ENCODE results near the gene CA6.
"Not testable (repeated sequence)": the region's sequence is repeated elsewhere in the genome, so short reads cannot be mapped to it uniquely, and the experiment has no call there.

CA6 gene

GRCh38 chr1:8966606-8967005, 20.9 kb downstream of the CA6 start:
- WGBS, 2 experiments, result 95 to 96% methylated on average over 4 of the region's 4 CpGs
- Histone ChIP-seq H3K4me3 (ENCODE audit: insufficient read depth, low read depth, low read length) (no peak overlapping the region), H3K36me3 (ENCODE audit: control insufficient read depth, insufficient read depth, low read length) (no peaks in the 10 kb centered on the region), H3K27me3 (ENCODE audit: control insufficient read depth, insufficient read depth, low read length, poor library complexity, severe bottlenecking) (no peaks in the 10 kb centered on the region), H3K27ac (ENCODE audit: insufficient read depth, low read depth, low read length, poor library complexity, severe bottlenecking) (no peak overlapping the region), H3K9me3 (ENCODE audit: control insufficient read depth, low read length) (no peaks in the 10 kb centered on the region), H3K4me1 (ENCODE audit: control insufficient read depth, insufficient read depth, low read length) (no peaks in the 10 kb centered on the region)

- not testable (repeated sequence) for H3K9me3 ChIP-seq (ENCODE audit: control insufficient read depth, low read length); H3K4me1 ChIP-seq (ENCODE audit: control insufficient read depth, insufficient read depth, low read length); H3K27me3 ChIP-seq (ENCODE audit: control insufficient read depth, insufficient read depth, low read length, poor library complexity, severe bottlenecking); H3K36me3 ChIP-seq (ENCODE audit: control insufficient read depth, insufficient read depth, low read length); H3K4me3 ChIP-seq (ENCODE audit: insufficient read depth, low read depth, low read length); H3K27ac ChIP-seq (ENCODE audit: insufficient read depth, low read depth, low read length, poor library complexity, severe bottlenecking)
- 92 to 94% methylated on average over 9 of the region's 9 CpGs for WGBS, 2 experiments
Observed at GRCh38 chr1:8968902-8969301, 23.2 kb downstream of the CA6 start.

GRCh38 chr1:8969937-8970336, 24.3 kb downstream of the CA6 start:
- WGBS, 2 experiments, result 90 to 98% methylated on average over 7 of the region's 7 CpGs
- Histone ChIP-seq H3K4me3 (ENCODE audit: insufficient read depth, low read depth, low read length) (no peak overlapping the region), H3K9me3 (ENCODE audit: control insufficient read depth, low read length) (no peaks in the 10 kb centered on the region), H3K27me3 (ENCODE audit: control insufficient read depth, insufficient read depth, low read length, poor library complexity, severe bottlenecking) (no peaks in the 10 kb centered on the region), H3K27ac (ENCODE audit: insufficient read depth, low read depth, low read length, poor library complexity, severe bottlenecking) (no peak overlapping the region), H3K36me3 (ENCODE audit: control insufficient read depth, insufficient read depth, low read length) (no peaks in the 10 kb centered on the region), H3K4me1 (ENCODE audit: control insufficient read depth, insufficient read depth, low read length) (no peaks in the 10 kb centered on the region)

- Histone ChIP-seq H3K27me3 (ENCODE audit: control insufficient read depth, insufficient read depth, low read length, poor library complexity, severe bottlenecking) (no peaks in the 10 kb centered on the region), H3K9me3 (ENCODE audit: control insufficient read depth, low read length) (no peaks in the 10 kb centered on the region), H3K4me1 (ENCODE audit: control insufficient read depth, insufficient read depth, low read length) (no peaks in the 10 kb centered on the region), H3K27ac (ENCODE audit: insufficient read depth, low read depth, low read length, poor library complexity, severe bottlenecking) (no peak overlapping the region), H3K36me3 (ENCODE audit: control insufficient read depth, insufficient read depth, low read length) (no peaks in the 10 kb centered on the region), H3K4me3 (ENCODE audit: insufficient read depth, low read depth, low read length) (no peak overlapping the region)
- WGBS, 2 experiments, result 92 to 95% methylated on average over 9 of the region's 9 CpGs
Observed at GRCh38 chr1:8970870-8971337, 25.2 kb downstream of the CA6 start.

- Histone ChIP-seq H3K4me1 (ENCODE audit: control insufficient read depth, insufficient read depth, low read length) (no peaks in the 10 kb centered on the region), H3K36me3 (ENCODE audit: control insufficient read depth, insufficient read depth, low read length) (no peaks in the 10 kb centered on the region), H3K27ac (ENCODE audit: insufficient read depth, low read depth, low read length, poor library complexity, severe bottlenecking) (no peak overlapping the region), H3K27me3 (ENCODE audit: control insufficient read depth, insufficient read depth, low read length, poor library complexity, severe bottlenecking) (no peaks in the 10 kb centered on the region), H3K4me3 (ENCODE audit: insufficient read depth, low read depth, low read length) (no peak overlapping the region), H3K9me3 (ENCODE audit: control insufficient read depth, low read length) (no peaks in the 10 kb centered on the region)
- WGBS, 2 experiments, result 95 to 96% methylated on average over 6 to 7 of the region's 7 CpGs
Observed at GRCh38 chr1:8974551-8974950, 28.9 kb downstream of the CA6 start.

GRCh38 chr1:8976338-8976737, 30.7 kb downstream of the CA6 start:
- H3K4me1 ChIP-seq (ENCODE audit: control insufficient read depth, insufficient read depth, low read length), result no peaks in the 10 kb centered on the region
- no peaks in the 10 kb centered on the region for H3K36me3 ChIP-seq (ENCODE audit: control insufficient read depth, insufficient read depth, low read length)
- no peaks in the 10 kb centered on the region for H3K9me3 ChIP-seq (ENCODE audit: control insufficient read depth, low read length)
- 80 to 81% methylated on average over 5 of the region's 5 CpGs for WGBS, 2 experiments
- H3K27me3 ChIP-seq (ENCODE audit: control insufficient read depth, insufficient read depth, low read length, poor library complexity, severe bottlenecking), result no peaks in the 10 kb centered on the region
- H3K27ac ChIP-seq (ENCODE audit: insufficient read depth, low read depth, low read length, poor library complexity, severe bottlenecking), result no peak overlapping the region
- H3K4me3 ChIP-seq (ENCODE audit: insufficient read depth, low read depth, low read length), result no peak overlapping the region

- H3K9me3 ChIP-seq (ENCODE audit: control insufficient read depth, low read length), result no peaks in the 10 kb centered on the region
- H3K4me1 ChIP-seq (ENCODE audit: control insufficient read depth, insufficient read depth, low read length), result no peaks in the 10 kb centered on the region
- H3K27ac ChIP-seq (ENCODE audit: insufficient read depth, low read depth, low read length, poor library complexity, severe bottlenecking), result no peak overlapping the region
- H3K36me3 ChIP-seq (ENCODE audit: control insufficient read depth, insufficient read depth, low read length), result no peaks in the 10 kb centered on the region
- no peak overlapping the region for H3K4me3 ChIP-seq (ENCODE audit: insufficient read depth, low read depth, low read length)
- 90 to 94% methylated on average over 20 of the region's 20 CpGs for WGBS, 2 experiments
- H3K27me3 ChIP-seq (ENCODE audit: control insufficient read depth, insufficient read depth, low read length, poor library complexity, severe bottlenecking), result no peaks in the 10 kb centered on the region
Observed at GRCh38 chr1:8976896-8977450, 31.3 kb downstream of the CA6 start.

- H3K27me3 ChIP-seq (ENCODE audit: control insufficient read depth, insufficient read depth, low read length, poor library complexity, severe bottlenecking), result no peaks in the 10 kb centered on the region
- H3K27ac ChIP-seq (ENCODE audit: insufficient read depth, low read depth, low read length, poor library complexity, severe bottlenecking), result no peak overlapping the region
Observed at GRCh38 chr1:8980656-8981055, 35.0 kb downstream of the CA6 start.

GRCh38 chr1:8981169-8981568, 35.5 kb downstream of the CA6 start:
- Histone ChIP-seq H3K36me3 (ENCODE audit: control insufficient read depth, insufficient read depth, low read length) (no peaks in the 10 kb centered on the region), H3K27me3 (ENCODE audit: control insufficient read depth, insufficient read depth, low read length, poor library complexity, severe bottlenecking) (no peaks in the 10 kb centered on the region), H3K4me1 (ENCODE audit: control insufficient read depth, insufficient read depth, low read length) (no peaks in the 10 kb centered on the region), H3K4me3 (ENCODE audit: insufficient read depth, low read depth, low read length) (no peak overlapping the region), H3K27ac (ENCODE audit: insufficient read depth, low read depth, low read length, poor library complexity, severe bottlenecking) (no peak overlapping the region), H3K9me3 (ENCODE audit: control insufficient read depth, low read length) (no peaks in the 10 kb centered on the region)
- 81 to 83% methylated on average over 2 of the region's 2 CpGs for WGBS, 2 experiments

More at GRCh38 chr1:8980656-8981055, 35.0 kb downstream of the CA6 start:
- no peaks in the 10 kb centered on the region for H3K36me3 ChIP-seq (ENCODE audit: control insufficient read depth, insufficient read depth, low read length)
- H3K4me3 ChIP-seq (ENCODE audit: insufficient read depth, low read depth, low read length), result no peak overlapping the region
- no peaks in the 10 kb centered on the region for H3K9me3 ChIP-seq (ENCODE audit: control insufficient read depth, low read length)
- 92 to 93% methylated on average over 3 of the region's 3 CpGs for WGBS, 2 experiments
- no peaks in the 10 kb centered on the region for H3K4me1 ChIP-seq (ENCODE audit: control insufficient read depth, insufficient read depth, low read length)

GRCh38 chr1:8984203-8984602, 38.5 kb downstream of the CA6 start:
- 89 to 93% methylated on average over 1 of the region's 2 CpGs for WGBS, 2 experiments
- no peaks in the 10 kb centered on the region for H3K4me1 ChIP-seq (ENCODE audit: control insufficient read depth, insufficient read depth, low read length)

GRCh38 chr1:8984990-8985389, 39.3 kb downstream of the CA6 start:
- 92 to 94% methylated on average over 8 of the region's 8 CpGs for WGBS, 2 experiments
- H3K27ac ChIP-seq (ENCODE audit: insufficient read depth, low read depth, low read length, poor library complexity, severe bottlenecking), result no peak overlapping the region
- H3K27me3 ChIP-seq (ENCODE audit: control insufficient read depth, insufficient read depth, low read length, poor library complexity, severe bottlenecking), result no peaks in the 10 kb centered on the region
- H3K9me3 ChIP-seq (ENCODE audit: control insufficient read depth, low read length), result no peaks in the 10 kb centered on the region
- no peaks in the 10 kb centered on the region for H3K4me1 ChIP-seq (ENCODE audit: control insufficient read depth, insufficient read depth, low read length)
- H3K4me3 ChIP-seq (ENCODE audit: insufficient read depth, low read depth, low read length), result no peak overlapping the region
- no peaks in the 10 kb centered on the region for H3K36me3 ChIP-seq (ENCODE audit: control insufficient read depth, insufficient read depth, low read length)

More at GRCh38 chr1:8984203-8984602, 38.5 kb downstream of the CA6 start:
- no peaks in the 10 kb centered on the region for H3K9me3 ChIP-seq (ENCODE audit: control insufficient read depth, low read length)
- H3K27me3 ChIP-seq (ENCODE audit: control insufficient read depth, insufficient read depth, low read length, poor library complexity, severe bottlenecking), result no peaks in the 10 kb centered on the region
- H3K4me3 ChIP-seq (ENCODE audit: insufficient read depth, low read depth, low read length), result no peak overlapping the region
- H3K27ac ChIP-seq (ENCODE audit: insufficient read depth, low read depth, low read length, poor library complexity, severe bottlenecking), result no peak overlapping the region
- H3K36me3 ChIP-seq (ENCODE audit: control insufficient read depth, insufficient read depth, low read length), result no peaks in the 10 kb centered on the region

Measured in ectodermal cell (in vitro differentiated cells).